GM21423 (cell line): Measurements from ENCODE around the gene BTBD9.

ENCODE experiments used
- ATAC-seq: cut with Tn5 transposase; IDR thresholded peaks from one replicate; pipeline ENCODE4 v1.9.1; 2021; ENCODE audit warnings: mild to moderate bottlenecking, moderate library complexity; ENCODE audit not compliant: unreplicated experiment

The BTBD9 gene

GRCh38 chr6:38185244-38185643 is 454.5 kb downstream of the BTBD9 start:
- no peak for ATAC-seq

GRCh38 chr6:38184585-38185080 is 455.1 kb downstream of the BTBD9 start:
- ATAC-seq: no peak

GRCh38 chr6:38183856-38184584 is 455.7 kb downstream of the BTBD9 start:
- no peak for ATAC-seq

GRCh38 chr6:38182426-38182825 is 457.3 kb downstream of the BTBD9 start:
- no peak for ATAC-seq

- no peak for ATAC-seq
Measured at GRCh38 chr6:38180586-38180985, 459.1 kb downstream of the BTBD9 start.

GRCh38 chr6:38179794-38180430 is 459.8 kb downstream of the BTBD9 start:
- no peak for ATAC-seq

- ATAC-seq: no peak
Measured at GRCh38 chr6:38179300-38179699, 460.4 kb downstream of the BTBD9 start.

GRCh38 chr6:38178584-38178886 is 461.2 kb downstream of the BTBD9 start:
- no peak for ATAC-seq

- no peak for ATAC-seq
Measured at GRCh38 chr6:38177882-38178583, 461.7 kb downstream of the BTBD9 start.

GRCh38 chr6:38176797-38177751 is 462.7 kb downstream of the BTBD9 start:
- ATAC-seq: no peak

GRCh38 chr6:38175786-38176185 is 463.9 kb downstream of the BTBD9 start:
- no peak for ATAC-seq

GRCh38 chr6:38174806-38175495 is 464.8 kb downstream of the BTBD9 start:
- no peak for ATAC-seq

GRCh38 chr6:38174315-38174714 is 465.4 kb downstream of the BTBD9 start:
- no peak for ATAC-seq

- ATAC-seq: no peak
Measured at GRCh38 chr6:38173909-38174308, 465.8 kb downstream of the BTBD9 start.

- ATAC-seq: no peak
Measured at GRCh38 chr6:38172739-38173410, 466.9 kb downstream of the BTBD9 start.

GRCh38 chr6:38171997-38172738 is 467.6 kb downstream of the BTBD9 start:
- ATAC-seq: no peak

- ATAC-seq: no peak
Measured at GRCh38 chr6:38170666-38171355, 468.9 kb downstream of the BTBD9 start.

GRCh38 chr6:38169977-38170526 is 469.7 kb downstream of the BTBD9 start:
- ATAC-seq: no peak
